ENCODE measurements around the gene SLAMF1.
"Not testable (repeated sequence)": the region's sequence is repeated elsewhere in the genome, so short reads cannot be mapped to it uniquely, and the experiment has no call there.

The SLAMF1 gene

GRCh38 chr1:160657250-160657781, 10.5 kb upstream of the SLAMF1 start:
- Histone ChIP-seq H3K4me3 (ENCODE audit: low read depth in 1 of 2, low read length in 1 of 2) (no peak overlapping the region), H3K4me1 (ENCODE audit: control insufficient read depth in 1 of 2, insufficient read depth in 1 of 2, low read depth in 1 of 2, low read length in 1 of 2) (peaks cover 16 to 23% of the 10 kb centered on the region in 2 experiments), H3K9me3 (no peaks in the 10 kb centered on the region), H3K27me3 (no peaks in the 10 kb centered on the region), H3K36me3 (no peaks in the 10 kb centered on the region), H3K27ac (peak overlapping the region; percentile 63)
- no peak for TF ChIP-seq CTCF (IDR thresholded peaks at IDR 0.05)

GRCh38 chr1:160656737-160657136, 9.9 kb upstream of the SLAMF1 start:
- H3K36me3 ChIP-seq = no peaks in the 10 kb centered on the region
- H3K4me3 ChIP-seq (ENCODE audit: low read depth in 1 of 2, low read length in 1 of 2) = no peak overlapping the region
- H3K4me1 ChIP-seq (ENCODE audit: control insufficient read depth in 1 of 2, insufficient read depth in 1 of 2, low read depth in 1 of 2, low read length in 1 of 2) = peaks cover 16 to 23% of the 10 kb centered on the region in 2 experiments
- H3K27me3 ChIP-seq = no peaks in the 10 kb centered on the region
- no peaks in the 10 kb centered on the region for H3K9me3 ChIP-seq
- no peak for TF ChIP-seq CTCF (IDR thresholded peaks at IDR 0.05)
- no peak overlapping the region for H3K27ac ChIP-seq

GRCh38 chr1:160653620-160654016, 6.8 kb upstream of the SLAMF1 start:
- no peaks in the 10 kb centered on the region for H3K27me3 ChIP-seq
- peaks cover 16 to 19% of the 10 kb centered on the region in 2 experiments for H3K4me1 ChIP-seq (ENCODE audit: control insufficient read depth in 1 of 2, insufficient read depth in 1 of 2, low read depth in 1 of 2, low read length in 1 of 2)
- no peak for TF ChIP-seq CTCF (IDR thresholded peaks at IDR 0.05)
- H3K36me3 ChIP-seq = no peaks in the 10 kb centered on the region
- H3K4me3 ChIP-seq (ENCODE audit: low read depth in 1 of 2, low read length in 1 of 2) = no peak overlapping the region
- H3K27ac ChIP-seq = no peak overlapping the region
- no peaks in the 10 kb centered on the region for H3K9me3 ChIP-seq

GRCh38 chr1:160652924-160653619, 6.2 kb upstream of the SLAMF1 start:
- no peaks in the 10 kb centered on the region for H3K27me3 ChIP-seq
- no peaks in the 10 kb centered on the region for H3K36me3 ChIP-seq
- peaks cover 13% of the 10 kb centered on the region in 2 experiments for H3K4me1 ChIP-seq (ENCODE audit: control insufficient read depth in 1 of 2, insufficient read depth in 1 of 2, low read depth in 1 of 2, low read length in 1 of 2)
- TF ChIP-seq CTCF (IDR thresholded peaks at IDR 0.05) = no peak
- no peaks in the 10 kb centered on the region for H3K9me3 ChIP-seq
- H3K4me3 ChIP-seq (ENCODE audit: low read depth in 1 of 2, low read length in 1 of 2) = no peak overlapping the region
- no peak overlapping the region for H3K27ac ChIP-seq

GRCh38 chr1:160652065-160652641, 5.3 kb upstream of the SLAMF1 start:
- not testable (repeated sequence) for H3K9me3 ChIP-seq; H3K27ac ChIP-seq; H3K36me3 ChIP-seq; H3K27me3 ChIP-seq; H3K4me3 ChIP-seq (ENCODE audit: low read depth in 1 of 2, low read length in 1 of 2)
- H3K4me1 ChIP-seq (ENCODE audit: control insufficient read depth in 1 of 2, insufficient read depth in 1 of 2, low read depth in 1 of 2, low read length in 1 of 2) = peaks cover 10 to 12% of the 10 kb centered on the region in 2 experiments

GRCh38 chr1:160651433-160652064, 4.7 kb upstream of the SLAMF1 start:
- no peaks in the 10 kb centered on the region for H3K9me3 ChIP-seq
- H3K4me1 ChIP-seq (ENCODE audit: control insufficient read depth in 1 of 2, insufficient read depth in 1 of 2, low read depth in 1 of 2, low read length in 1 of 2) = peaks cover 11 to 14% of the 10 kb centered on the region in 2 experiments
- no peak overlapping the region for H3K27ac ChIP-seq
- no peak overlapping the region for H3K4me3 ChIP-seq (ENCODE audit: low read depth in 1 of 2, low read length in 1 of 2)
- TF ChIP-seq CTCF (IDR thresholded peaks at IDR 0.05) = no peak
- H3K27me3 ChIP-seq = no peaks in the 10 kb centered on the region
- no peaks in the 10 kb centered on the region for H3K36me3 ChIP-seq

All from neutrophil (primary cell).